ENCODE results near the gene PTPRM.

The PTPRM gene

DNA sequence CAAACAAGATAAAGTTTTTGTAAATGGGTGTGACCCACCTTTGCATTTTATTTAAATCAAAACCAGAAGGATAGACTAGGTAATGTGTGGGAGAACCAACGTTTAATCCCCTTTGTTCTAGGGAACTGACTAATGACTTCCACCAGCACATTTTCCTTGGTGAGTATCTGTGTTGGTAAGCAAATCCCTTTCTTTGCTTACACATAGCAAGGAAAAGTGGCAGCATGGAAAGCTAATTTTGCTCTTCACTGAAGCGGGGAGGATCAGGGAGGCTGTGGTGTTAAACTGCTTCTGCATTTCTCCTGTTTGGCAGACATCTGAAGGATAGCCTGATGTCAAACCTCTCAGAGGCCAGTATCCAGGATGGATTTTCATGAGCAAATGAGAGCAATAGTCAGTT lies 331.1 kb downstream of the PTPRM start:
- no peaks in the 10 kb centered on the region for H3K36me3 ChIP-seq (ENCODE audit: insufficient read depth)
- no peaks in the 10 kb centered on the region for H3K79me2 ChIP-seq (ENCODE audit: insufficient read depth, low read depth)
- no peak overlapping the region for H3K4me2 ChIP-seq
- no peak overlapping the region for H3K4me3 ChIP-seq (IDR thresholded peaks at IDR 0.05; ENCODE audit: insufficient read depth, low read depth, low read length)
- no peak overlapping the region for H3K9ac ChIP-seq
- no peaks in the 10 kb centered on the region for H3K27me3 ChIP-seq (ENCODE audit: insufficient read depth, low read depth)
- no peaks in the 10 kb centered on the region for H3K4me1 ChIP-seq (ENCODE audit: low read depth, poor library complexity, severe bottlenecking)
- H2AFZ ChIP-seq (ENCODE audit: low read depth), result no peak overlapping the region
- no peaks in the 10 kb centered on the region for H4K20me1 ChIP-seq (ENCODE audit: insufficient read depth)
- TF ChIP-seq, protein P1, sequence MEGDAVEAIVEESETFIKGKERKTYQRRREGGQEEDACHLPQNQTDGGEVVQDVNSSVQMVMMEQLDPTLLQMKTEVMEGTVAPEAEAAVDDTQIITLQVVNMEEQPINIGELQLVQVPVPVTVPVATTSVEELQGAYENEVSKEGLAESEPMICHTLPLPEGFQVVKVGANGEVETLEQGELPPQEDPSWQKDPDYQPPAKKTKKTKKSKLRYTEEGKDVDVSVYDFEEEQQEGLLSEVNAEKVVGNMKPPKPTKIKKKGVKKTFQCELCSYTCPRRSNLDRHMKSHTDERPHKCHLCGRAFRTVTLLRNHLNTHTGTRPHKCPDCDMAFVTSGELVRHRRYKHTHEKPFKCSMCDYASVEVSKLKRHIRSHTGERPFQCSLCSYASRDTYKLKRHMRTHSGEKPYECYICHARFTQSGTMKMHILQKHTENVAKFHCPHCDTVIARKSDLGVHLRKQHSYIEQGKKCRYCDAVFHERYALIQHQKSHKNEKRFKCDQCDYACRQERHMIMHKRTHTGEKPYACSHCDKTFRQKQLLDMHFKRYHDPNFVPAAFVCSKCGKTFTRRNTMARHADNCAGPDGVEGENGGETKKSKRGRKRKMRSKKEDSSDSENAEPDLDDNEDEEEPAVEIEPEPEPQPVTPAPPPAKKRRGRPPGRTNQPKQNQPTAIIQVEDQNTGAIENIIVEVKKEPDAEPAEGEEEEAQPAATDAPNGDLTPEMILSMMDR (conservative IDR thresholded peaks at IDR 0.05; ENCODE audit: low read depth, low read length), result no peak
- H3K27ac ChIP-seq, result no peak overlapping the region

DNA sequence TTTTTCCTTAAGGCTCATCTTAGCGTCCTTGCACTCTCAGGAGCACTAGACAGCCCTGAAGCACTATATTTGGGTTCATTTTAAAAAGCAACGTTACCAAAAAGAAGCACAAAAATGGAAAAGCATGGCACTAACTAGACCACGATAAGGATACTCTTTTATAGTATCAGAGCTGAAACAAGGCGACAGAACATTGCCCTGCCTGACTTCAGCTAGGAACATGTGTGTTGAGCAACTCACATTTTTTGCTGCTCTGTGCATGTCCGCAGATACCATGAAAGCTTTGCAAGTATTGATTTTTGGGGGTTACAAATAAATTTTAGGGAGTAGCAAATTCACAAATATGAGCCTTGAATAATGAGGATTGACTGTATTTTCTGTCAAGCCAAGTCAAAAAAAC lies 332.0 kb downstream of the PTPRM start:
- no peak overlapping the region for H3K9ac ChIP-seq
- H4K20me1 ChIP-seq (ENCODE audit: insufficient read depth), result no peaks in the 10 kb centered on the region
- no peaks in the 10 kb centered on the region for H3K79me2 ChIP-seq (ENCODE audit: insufficient read depth, low read depth)
- no peaks in the 10 kb centered on the region for H3K36me3 ChIP-seq (ENCODE audit: insufficient read depth)
- H3K4me2 ChIP-seq, result no peak overlapping the region
- TF ChIP-seq, protein P1 (conservative IDR thresholded peaks at IDR 0.05; ENCODE audit: low read depth, low read length), result no peak
- no peak overlapping the region for H3K4me3 ChIP-seq (IDR thresholded peaks at IDR 0.05; ENCODE audit: insufficient read depth, low read depth, low read length)
- no peaks in the 10 kb centered on the region for H3K27me3 ChIP-seq (ENCODE audit: insufficient read depth, low read depth)
- H3K4me1 ChIP-seq (ENCODE audit: low read depth, poor library complexity, severe bottlenecking), result no peaks in the 10 kb centered on the region
- H2AFZ ChIP-seq (ENCODE audit: low read depth), result no peak overlapping the region
- H3K27ac ChIP-seq, result no peak overlapping the region

DNA sequence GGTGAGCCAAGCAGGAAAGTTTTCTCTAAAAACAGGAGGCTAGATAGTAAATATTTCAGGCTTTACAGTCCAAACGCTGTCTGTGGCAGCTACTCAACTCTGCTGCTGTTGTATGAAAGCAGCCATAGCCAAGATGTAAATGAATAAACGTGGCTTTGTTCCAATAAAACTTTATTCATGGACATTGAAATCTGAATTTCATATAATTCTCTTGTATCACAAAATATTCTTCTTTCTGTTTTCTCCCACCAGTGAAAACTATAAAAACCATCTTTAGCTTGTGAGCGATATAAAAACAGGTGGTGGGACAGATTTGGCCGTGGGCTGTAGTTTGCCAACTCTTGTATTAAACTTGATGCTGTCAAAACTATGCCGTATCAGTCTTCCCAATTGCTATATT lies 333.0 kb downstream of the PTPRM start:
- Histone ChIP-seq H3K27me3 (ENCODE audit: insufficient read depth, low read depth) (no peaks in the 10 kb centered on the region), H3K36me3 (ENCODE audit: insufficient read depth) (no peaks in the 10 kb centered on the region), H2AFZ (ENCODE audit: low read depth) (no peak overlapping the region), H3K27ac (no peak overlapping the region), H3K9ac (no peak overlapping the region), H4K20me1 (ENCODE audit: insufficient read depth) (no peaks in the 10 kb centered on the region), H3K4me2 (no peak overlapping the region), H3K4me1 (ENCODE audit: low read depth, poor library complexity, severe bottlenecking) (peaks cover 3% of the 10 kb centered on the region), H3K4me3 (IDR thresholded peaks at IDR 0.05; ENCODE audit: insufficient read depth, low read depth, low read length) (no peak overlapping the region), H3K79me2 (ENCODE audit: insufficient read depth, low read depth) (no peaks in the 10 kb centered on the region)
- TF ChIP-seq, protein P1 (conservative IDR thresholded peaks at IDR 0.05; ENCODE audit: low read depth, low read length), result no peak

DNA sequence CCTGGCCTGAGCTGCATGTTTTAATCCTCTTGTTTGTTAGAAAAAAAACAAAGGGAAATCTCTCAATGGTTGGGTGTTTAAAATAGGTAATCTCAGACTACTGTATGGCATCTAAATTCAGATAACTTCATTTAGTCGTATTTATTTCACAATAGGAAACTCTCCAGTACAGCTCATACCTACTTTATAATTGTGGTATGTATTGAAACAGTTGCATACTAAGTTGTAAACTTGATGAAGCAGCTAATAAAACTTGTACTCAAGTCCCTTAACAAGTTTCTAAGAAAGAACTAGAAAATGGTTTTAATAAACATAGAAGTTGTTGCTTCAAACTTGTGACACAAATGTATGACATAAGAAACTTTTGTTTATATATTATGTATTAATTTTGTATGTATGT lies 334.5 kb downstream of the PTPRM start:
- Histone ChIP-seq H3K4me3 (IDR thresholded peaks at IDR 0.05; ENCODE audit: insufficient read depth, low read depth, low read length) (no peak overlapping the region), H4K20me1 (ENCODE audit: insufficient read depth) (no peaks in the 10 kb centered on the region), H3K27ac (no peak overlapping the region), H3K36me3 (ENCODE audit: insufficient read depth) (no peaks in the 10 kb centered on the region), H2AFZ (ENCODE audit: low read depth) (no peak overlapping the region), H3K4me2 (no peak overlapping the region), H3K4me1 (ENCODE audit: low read depth, poor library complexity, severe bottlenecking) (peaks cover 12% of the 10 kb centered on the region), H3K79me2 (ENCODE audit: insufficient read depth, low read depth) (no peaks in the 10 kb centered on the region), H3K27me3 (ENCODE audit: insufficient read depth, low read depth) (no peaks in the 10 kb centered on the region), H3K9ac (no peak overlapping the region)
- TF ChIP-seq, protein P1 (conservative IDR thresholded peaks at IDR 0.05; ENCODE audit: low read depth, low read length), result no peak

All from KMS-11 (cell line).